Stimulated activated naive CD8-positive, alpha-beta T cell treated with anti-CD3 and anti-CD28 coated beads, Interleukin-15, Interleukin-2, amounts not matched to agents 100 ng/mL and 50 ng/mL, for 24 hours (primary cell): Measurements from ENCODE around the gene NOS1AP.

Source experiments
- H3K27ac Mint-ChIP-seq: one replicate; pipeline ENCODE4 v1.8.0; 2021; ENCODE audit warnings: mild to moderate bottlenecking, mixed read lengths
- H3K27me3 Mint-ChIP-seq: one replicate; pipeline ENCODE4 v1.8.0; 2021; ENCODE audit warnings: mixed read lengths
- H3K36me3 Mint-ChIP-seq: one replicate; pipeline ENCODE4 v1.8.0; 2021; ENCODE audit warnings: low read depth, mixed read lengths
- H3K4me1 Mint-ChIP-seq: one replicate; pipeline ENCODE4 v1.8.0; 2021; ENCODE audit warnings: low read depth, mixed read lengths
- H3K4me3 Mint-ChIP-seq: one replicate; pipeline ENCODE4 v1.8.0; 2021; ENCODE audit warnings: mild to moderate bottlenecking, mixed read lengths
- H3K9me3 Mint-ChIP-seq: one replicate; pipeline ENCODE4 v1.8.0; 2021; ENCODE audit warnings: mixed read lengths

Gene NOS1AP

DNA sequence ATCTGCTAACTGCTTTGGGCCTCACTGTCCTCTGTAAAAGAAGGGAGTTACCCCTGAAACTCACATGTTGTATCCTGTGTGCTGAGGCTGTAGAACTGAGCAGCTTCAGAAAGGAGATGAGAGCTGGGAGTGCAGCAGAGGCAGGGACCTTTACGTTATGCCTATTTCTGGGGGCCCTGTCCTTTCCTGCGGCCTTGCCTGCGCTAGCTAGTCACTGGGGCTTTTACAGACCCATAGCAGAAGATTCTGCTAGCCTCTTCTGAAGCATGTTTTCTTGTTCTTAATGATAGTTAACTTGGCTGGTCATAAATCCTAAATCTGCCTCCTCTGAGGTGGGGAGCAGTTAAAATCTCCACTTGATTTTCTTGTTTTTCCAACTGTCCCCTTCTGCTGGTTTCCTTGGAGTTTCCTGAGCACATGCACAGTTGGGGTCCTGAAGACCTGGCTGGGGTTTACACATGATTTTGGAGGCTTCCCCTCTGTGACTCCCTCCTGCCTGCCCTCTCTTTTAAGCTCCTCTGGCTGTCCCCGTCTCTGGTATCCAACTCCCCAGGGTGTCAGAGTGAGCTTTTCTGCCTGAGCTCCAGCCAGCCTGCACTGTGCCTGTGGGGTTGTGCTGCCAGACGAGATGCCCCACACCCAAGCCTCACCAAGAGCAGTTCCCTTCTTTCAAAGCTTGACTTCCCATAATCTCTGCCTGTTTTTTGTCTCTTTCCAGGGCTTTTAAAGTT is 76.6 kb downstream of the NOS1AP start:
- no peak overlapping the region for H3K4me3 Mint-ChIP-seq
- H3K4me1 Mint-ChIP-seq = no peaks in the 10 kb centered on the region

DNA sequence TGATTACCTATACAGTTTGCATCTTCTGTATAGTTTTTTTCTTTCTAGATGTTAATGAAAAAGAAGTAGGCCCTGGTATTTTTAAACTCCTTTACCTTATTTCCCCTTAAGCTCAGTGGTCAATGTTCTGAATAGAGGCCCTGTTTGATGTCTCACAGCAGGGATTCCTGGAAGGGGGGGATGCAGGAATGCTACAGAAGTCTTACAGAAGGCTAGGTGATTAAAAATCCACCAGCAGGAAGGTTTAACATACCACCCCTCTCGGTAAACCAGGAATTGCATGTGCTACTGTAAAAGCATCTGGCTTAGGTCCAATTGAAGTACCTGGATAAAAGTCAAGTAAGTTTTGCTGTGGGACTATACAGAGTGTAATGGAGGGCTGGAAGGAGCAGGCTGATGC is 78.3 kb downstream of the NOS1AP start:
- Mint-ChIP-seq H3K4me1 (no peaks in the 10 kb centered on the region), H3K36me3 (no peaks in the 10 kb centered on the region), H3K27ac (no peak overlapping the region), H3K9me3 (no peaks in the 10 kb centered on the region), H3K27me3 (peaks cover 20% of the 10 kb centered on the region), H3K4me3 (no peak overlapping the region)

More for the DNA sequence above, 76.6 kb downstream of the NOS1AP start:
- H3K9me3 Mint-ChIP-seq = no peaks in the 10 kb centered on the region
- H3K27ac Mint-ChIP-seq = no peak overlapping the region
- no peaks in the 10 kb centered on the region for H3K36me3 Mint-ChIP-seq
- peaks cover 30% of the 10 kb centered on the region for H3K27me3 Mint-ChIP-seq

DNA sequence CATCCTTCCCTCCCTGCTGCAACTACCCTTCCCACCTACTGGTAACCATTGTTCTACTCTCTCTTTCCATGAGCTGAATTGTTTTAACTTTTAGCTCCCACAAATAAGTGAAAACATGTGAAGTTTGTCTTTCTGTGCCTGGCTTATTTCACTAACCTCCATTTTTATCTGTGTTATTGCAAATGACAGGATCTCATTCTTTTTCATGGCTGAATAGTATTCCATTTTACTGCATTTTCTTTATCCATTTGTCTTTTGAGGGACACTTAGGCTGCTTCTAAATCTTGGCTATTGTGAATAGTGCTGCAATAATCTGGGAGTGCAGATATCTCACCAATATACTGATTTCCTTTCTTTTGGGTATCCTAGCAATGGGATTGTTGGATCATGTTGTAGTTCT is 80.6 kb downstream of the NOS1AP start:
- Mint-ChIP-seq H3K4me3 (no peak overlapping the region), H3K27ac (no peak overlapping the region), H3K27me3 (peaks cover 21% of the 10 kb centered on the region), H3K4me1 (no peaks in the 10 kb centered on the region), H3K9me3 (no peaks in the 10 kb centered on the region), H3K36me3 (no peaks in the 10 kb centered on the region)

DNA sequence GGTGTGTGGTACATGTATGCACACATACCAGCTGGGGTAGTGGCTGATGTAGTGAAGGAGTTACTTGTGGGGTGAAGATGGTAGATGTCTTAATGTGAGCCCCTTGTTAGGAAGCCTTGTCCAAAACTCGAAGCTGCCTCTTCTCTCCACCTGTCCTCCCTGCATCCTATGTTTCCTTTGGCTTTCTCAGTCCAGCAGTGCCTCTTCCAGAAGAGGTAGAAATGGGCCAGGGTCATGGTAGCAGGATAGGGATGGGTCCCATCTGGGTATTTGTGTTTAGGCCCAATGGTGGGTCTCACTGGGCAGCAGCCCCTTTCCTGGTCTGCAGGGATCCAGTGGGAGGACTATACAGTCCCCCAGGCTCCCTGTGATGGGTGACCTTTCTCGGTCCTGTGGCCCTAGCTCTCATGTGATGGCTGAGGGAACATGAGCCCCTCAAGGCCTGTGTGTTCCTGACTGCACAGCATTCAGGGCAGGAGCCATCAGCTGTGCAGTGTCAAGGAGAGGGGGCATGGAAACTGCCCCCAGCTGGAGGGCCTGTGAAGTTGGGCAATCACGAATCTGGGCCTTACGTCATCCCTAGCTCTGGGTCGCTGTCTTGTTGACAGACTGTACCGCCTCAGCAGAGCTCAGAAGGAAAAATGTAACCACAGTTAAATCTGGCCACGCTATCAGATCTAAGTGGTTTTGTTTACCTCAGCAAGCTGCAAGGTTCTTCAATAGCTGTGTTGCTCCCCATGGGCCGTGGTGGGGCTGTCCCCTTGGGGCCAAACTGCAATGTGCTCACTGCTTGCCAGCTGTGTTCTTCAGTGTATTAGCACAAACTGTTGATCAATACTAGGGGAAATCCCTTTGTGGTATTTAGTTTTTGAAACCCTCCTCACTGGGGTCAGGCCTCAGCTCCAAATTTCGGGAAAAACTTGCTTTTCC is 82.7 kb downstream of the NOS1AP start:
- Mint-ChIP-seq H3K9me3 (no peaks in the 10 kb centered on the region), H3K4me3 (no peak overlapping the region), H3K27me3 (peaks cover 21% of the 10 kb centered on the region), H3K36me3 (no peaks in the 10 kb centered on the region), H3K4me1 (no peaks in the 10 kb centered on the region), H3K27ac (no peak overlapping the region)

DNA sequence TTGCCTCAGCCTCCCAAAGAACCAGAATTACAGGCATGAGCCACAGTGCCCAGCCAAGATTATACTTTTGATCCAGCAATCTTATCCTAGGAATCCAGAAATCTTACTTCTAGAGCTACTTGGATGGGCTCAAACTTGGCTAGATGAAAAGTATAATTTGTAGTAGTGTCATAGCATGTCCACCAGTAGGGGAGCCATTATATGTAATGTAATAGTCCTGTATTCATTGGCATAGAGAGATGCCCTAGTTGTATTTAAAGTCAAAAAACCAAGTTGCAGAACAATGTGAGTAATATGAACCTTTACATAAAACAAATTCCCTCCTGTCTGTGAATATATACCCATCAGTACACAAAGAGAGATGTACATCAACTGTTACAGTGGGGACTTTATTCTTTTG is 83.9 kb downstream of the NOS1AP start:
- Mint-ChIP-seq H3K27me3 (peaks cover 25% of the 10 kb centered on the region), H3K36me3 (no peaks in the 10 kb centered on the region), H3K4me1 (no peaks in the 10 kb centered on the region), H3K9me3 (no peaks in the 10 kb centered on the region), H3K27ac (no peak overlapping the region), H3K4me3 (no peak overlapping the region)

DNA sequence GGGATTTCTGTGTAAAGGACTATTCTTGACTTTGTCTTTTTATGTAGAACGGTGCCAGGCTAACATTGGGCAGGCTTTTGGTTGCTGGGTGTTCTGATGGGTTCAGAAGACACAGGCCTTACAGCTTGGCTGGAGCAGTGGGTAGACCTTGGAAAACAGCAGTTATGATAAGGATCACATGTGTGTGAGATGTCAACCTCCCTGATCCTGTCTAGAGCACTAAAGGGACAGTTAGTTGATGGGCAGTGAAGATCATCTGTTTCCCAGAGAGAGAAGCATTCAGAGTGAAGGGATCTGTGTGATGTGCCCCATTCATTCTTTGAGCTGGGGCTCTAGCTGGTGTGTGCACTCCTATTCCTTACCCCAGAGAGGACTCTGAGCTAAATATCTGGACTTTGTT is 88.0 kb downstream of the NOS1AP start:
- Mint-ChIP-seq H3K27ac (no peak overlapping the region), H3K36me3 (no peaks in the 10 kb centered on the region), H3K4me3 (no peak overlapping the region), H3K9me3 (no peaks in the 10 kb centered on the region), H3K4me1 (no peaks in the 10 kb centered on the region), H3K27me3 (peaks cover 10% of the 10 kb centered on the region)

DNA sequence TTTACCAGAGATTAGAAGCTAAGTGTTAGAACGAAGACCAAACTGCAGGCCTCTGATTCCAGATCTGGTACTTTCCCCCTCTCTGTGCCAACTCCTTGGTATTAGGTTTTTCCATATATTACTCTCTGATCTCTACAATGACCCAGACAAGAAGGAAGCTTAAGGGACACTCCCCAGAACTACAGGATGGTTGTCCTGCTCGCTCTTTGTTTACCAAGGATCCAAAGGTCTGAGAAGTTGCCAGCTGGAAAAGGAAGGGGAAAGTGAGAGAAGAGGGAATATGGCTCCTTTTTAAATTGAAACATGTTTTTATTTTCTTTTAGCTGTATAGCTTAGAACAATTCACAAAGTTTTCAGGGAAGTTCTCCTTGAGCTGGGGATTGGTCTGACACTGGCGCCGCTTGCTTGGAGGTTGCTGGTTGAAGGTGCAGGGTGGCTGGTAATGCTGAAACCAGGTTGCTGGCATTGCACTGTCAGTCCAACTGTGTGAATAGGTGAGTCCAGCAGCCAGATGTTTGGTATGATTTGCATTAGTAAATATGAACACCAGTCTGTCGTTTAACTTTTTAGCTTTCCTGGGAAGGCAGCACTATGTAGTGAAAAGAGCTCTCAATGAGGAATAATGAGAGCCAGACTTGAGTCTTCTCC is 89.3 kb downstream of the NOS1AP start:
- H3K27ac Mint-ChIP-seq = no peak overlapping the region
- no peaks in the 10 kb centered on the region for H3K36me3 Mint-ChIP-seq
- H3K27me3 Mint-ChIP-seq = peaks cover 16% of the 10 kb centered on the region
- H3K4me3 Mint-ChIP-seq = no peak overlapping the region
- no peaks in the 10 kb centered on the region for H3K9me3 Mint-ChIP-seq
- H3K4me1 Mint-ChIP-seq = no peaks in the 10 kb centered on the region

DNA sequence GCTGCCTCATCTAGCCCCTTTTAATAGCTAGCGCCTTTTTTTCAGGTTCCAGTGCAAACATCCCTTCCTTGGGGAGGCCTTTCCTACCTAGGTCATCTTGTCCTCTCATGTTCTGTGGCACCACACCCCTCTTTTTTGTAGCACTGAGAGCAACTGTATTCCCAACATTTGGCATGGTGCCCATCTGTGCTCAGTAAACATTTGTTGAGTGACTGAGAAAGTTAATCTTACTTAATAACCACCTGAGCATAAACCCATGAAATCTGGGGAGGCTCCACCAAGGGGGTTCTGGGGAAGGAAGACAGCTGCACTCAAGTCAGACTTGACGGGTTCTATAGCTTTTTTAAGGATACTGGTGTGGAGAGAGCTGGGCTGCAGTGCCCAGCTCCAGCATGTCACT is 90.0 kb downstream of the NOS1AP start:
- no peak overlapping the region for H3K27ac Mint-ChIP-seq
- no peaks in the 10 kb centered on the region for H3K4me1 Mint-ChIP-seq
- no peak overlapping the region for H3K4me3 Mint-ChIP-seq
- H3K36me3 Mint-ChIP-seq = no peaks in the 10 kb centered on the region
- no peaks in the 10 kb centered on the region for H3K9me3 Mint-ChIP-seq
- H3K27me3 Mint-ChIP-seq = peaks cover 18% of the 10 kb centered on the region

DNA sequence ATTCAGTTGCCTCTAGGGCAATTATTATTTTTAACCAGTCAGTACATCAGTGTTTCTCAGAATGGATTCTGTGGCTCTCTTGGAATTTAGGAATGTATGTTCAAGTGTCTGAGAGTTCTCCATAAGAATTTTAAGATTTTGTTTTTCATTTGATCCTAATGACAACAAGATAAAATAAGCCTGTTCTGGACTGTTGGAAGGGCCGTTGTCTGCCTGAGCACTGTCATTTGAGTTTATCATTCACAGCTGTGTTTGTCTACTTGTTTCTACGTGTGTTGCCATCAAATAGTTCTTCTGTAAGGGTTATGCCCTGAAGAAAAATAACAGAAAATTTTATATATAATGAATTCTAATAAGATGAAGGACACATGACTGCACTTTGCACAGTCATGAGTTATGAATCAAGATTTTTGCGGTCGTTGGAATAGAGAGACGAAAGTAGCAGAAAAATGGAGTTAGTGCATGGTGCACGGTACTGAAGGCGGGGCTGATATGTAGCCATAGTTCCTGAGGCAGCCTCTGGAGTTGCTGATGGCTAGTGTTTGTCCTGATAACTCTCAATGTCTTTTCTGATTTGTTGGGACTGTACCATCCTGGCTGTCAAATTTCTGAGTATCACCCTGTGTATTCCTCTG is 92.5 kb downstream of the NOS1AP start:
- Mint-ChIP-seq H3K27me3 (peaks cover 24% of the 10 kb centered on the region), H3K4me1 (no peaks in the 10 kb centered on the region), H3K9me3 (no peaks in the 10 kb centered on the region), H3K27ac (no peak overlapping the region), H3K4me3 (no peak overlapping the region), H3K36me3 (no peaks in the 10 kb centered on the region)

DNA sequence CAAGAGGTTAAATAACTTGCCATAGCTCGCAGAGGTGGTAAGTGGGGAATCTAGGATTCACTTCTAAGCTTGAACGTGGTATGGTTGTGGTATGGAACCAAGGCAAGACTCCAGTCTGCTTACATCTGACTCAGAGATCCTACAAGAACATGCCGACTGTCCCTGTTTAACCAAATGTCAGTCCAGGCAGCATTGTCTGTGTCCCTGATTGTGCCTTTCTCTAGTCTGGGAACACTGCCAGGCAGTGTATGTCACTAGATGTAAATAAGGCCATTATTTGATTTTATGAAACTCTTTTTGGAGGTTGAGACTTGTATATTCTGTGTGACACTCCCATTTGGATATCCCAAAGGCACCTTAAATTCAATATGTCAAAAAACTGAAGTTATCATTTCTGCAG is 96.0 kb downstream of the NOS1AP start:
- no peak overlapping the region for H3K27ac Mint-ChIP-seq
- no peaks in the 10 kb centered on the region for H3K36me3 Mint-ChIP-seq
- peaks cover 29% of the 10 kb centered on the region for H3K27me3 Mint-ChIP-seq
- H3K4me1 Mint-ChIP-seq = no peaks in the 10 kb centered on the region
- H3K4me3 Mint-ChIP-seq = no peak overlapping the region
- no peaks in the 10 kb centered on the region for H3K9me3 Mint-ChIP-seq

DNA sequence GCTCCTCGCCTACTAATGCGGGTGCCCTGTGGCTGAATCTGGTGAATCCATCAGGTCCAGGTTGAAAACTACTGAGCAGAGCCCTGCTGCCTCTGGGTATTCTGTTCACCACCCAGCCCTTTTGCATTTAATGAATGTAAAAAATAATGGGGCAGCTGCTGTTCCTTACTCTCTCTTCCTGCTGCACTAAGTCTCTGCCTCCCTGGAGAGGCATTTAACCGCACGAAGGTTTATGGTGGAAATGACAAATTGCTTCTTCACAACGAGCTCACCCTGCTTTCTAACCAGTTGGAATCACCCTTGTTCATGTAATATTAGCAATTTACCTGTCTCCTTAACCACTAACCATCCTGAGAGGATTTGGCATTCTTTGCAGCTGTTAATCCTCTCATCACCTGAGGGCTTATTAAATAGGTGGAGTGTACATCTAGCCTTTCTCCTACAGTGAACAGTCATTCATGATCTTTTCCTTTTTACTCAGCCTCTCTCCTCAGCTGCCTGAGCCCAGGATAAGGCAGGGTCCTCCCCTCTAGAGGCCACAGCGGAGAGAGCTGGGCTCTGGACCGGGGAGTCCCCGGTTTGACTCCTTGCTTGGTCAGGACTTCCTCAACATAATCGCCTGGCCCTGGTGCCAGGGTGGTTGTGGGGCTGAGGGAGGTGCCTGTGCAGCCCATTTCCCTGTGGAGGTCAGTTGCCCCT is 97.6 kb downstream of the NOS1AP start:
- Mint-ChIP-seq H3K27me3 (peaks cover 29% of the 10 kb centered on the region), H3K4me3 (no peak overlapping the region), H3K4me1 (no peaks in the 10 kb centered on the region), H3K9me3 (no peaks in the 10 kb centered on the region), H3K36me3 (no peaks in the 10 kb centered on the region), H3K27ac (no peak overlapping the region)

DNA sequence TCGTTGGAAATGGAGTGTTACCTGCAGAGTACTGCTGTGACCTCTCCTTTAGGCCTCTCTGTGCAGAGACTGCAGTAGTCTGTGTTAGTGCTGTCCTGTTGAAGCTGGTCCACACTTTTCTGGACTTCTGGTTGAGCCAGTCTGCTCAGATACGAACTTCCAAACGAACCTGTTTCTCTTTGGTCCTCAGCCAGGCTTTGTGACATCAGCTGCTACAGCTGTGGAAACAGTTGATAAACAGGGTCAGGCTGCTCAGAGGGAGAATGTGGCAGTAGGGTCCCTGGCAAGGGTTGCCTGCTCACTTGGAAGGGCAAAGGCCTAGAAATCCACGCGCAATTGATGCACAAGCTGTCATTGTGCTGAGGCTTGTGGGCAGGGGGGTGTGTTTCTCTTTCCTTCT is 98.8 kb downstream of the NOS1AP start:
- Mint-ChIP-seq H3K4me1 (no peaks in the 10 kb centered on the region), H3K27me3 (peaks cover 28% of the 10 kb centered on the region), H3K36me3 (no peaks in the 10 kb centered on the region), H3K27ac (no peak overlapping the region), H3K9me3 (no peaks in the 10 kb centered on the region), H3K4me3 (no peak overlapping the region)

DNA sequence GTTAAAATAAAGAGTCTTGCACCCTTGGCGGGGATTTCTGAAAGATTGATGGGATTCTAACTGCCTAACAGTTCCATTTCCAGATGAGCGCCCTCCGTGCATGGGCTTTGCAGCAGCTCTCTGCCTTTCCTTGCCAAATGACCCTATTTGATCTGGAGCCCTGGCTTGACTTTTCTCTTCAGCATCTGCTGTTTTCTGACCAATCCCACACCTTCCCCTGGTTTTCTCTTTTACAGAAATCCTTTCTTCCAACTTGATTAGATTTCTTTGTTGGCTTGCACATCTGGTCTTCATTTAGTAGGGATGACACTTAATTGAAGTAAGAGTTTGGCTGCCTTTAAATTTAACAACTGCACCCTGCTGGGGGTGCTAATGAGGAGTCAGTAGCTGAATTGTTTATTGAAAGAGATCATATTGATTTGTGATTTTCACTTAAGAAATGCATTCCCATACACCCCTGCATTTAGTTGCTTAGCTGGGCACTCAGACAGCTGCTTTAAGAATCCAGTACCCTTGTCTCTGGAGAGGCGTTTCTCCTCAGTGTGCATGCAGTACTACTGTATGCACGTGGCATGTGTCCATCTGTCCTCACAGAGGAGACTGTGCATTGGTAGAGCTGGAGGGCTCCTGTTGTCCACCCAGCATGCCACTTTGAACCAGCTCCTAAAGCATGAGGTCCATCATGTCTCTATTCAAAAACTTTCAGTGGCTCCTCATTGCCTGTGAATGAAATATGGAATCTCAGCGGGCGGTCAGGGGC is 99.7 kb downstream of the NOS1AP start:
- H3K27ac Mint-ChIP-seq = no peak overlapping the region
- H3K4me3 Mint-ChIP-seq = no peak overlapping the region
- no peaks in the 10 kb centered on the region for H3K36me3 Mint-ChIP-seq
- no peaks in the 10 kb centered on the region for H3K4me1 Mint-ChIP-seq
- no peaks in the 10 kb centered on the region for H3K9me3 Mint-ChIP-seq
- H3K27me3 Mint-ChIP-seq = peaks cover 22% of the 10 kb centered on the region

DNA sequence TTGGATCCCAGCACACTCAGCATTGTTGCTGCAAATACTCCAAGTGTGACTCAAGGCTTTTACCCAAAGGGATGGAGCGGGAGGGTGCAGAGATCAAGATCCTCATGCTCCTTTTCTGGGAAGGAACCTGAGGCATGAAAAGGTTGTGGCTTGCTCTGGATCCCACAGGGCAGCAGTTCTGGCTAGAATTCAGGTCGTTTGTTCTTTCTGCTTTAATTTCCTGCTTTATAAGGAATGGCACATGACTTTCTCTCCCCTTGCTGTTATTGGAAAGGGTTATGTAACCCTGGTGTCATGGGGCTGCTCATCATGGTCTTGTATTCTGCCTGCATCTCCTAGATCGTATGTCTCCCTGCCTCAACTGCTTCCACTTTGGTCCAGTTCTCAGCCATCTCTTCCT is 101.6 kb downstream of the NOS1AP start:
- H3K27me3 Mint-ChIP-seq = peaks cover 13% of the 10 kb centered on the region
- H3K4me3 Mint-ChIP-seq = no peak overlapping the region
- no peaks in the 10 kb centered on the region for H3K9me3 Mint-ChIP-seq
- H3K27ac Mint-ChIP-seq = no peak overlapping the region
- H3K4me1 Mint-ChIP-seq = no peaks in the 10 kb centered on the region
- no peaks in the 10 kb centered on the region for H3K36me3 Mint-ChIP-seq
